Hair follicle dermal papilla cell (primary cell): ENCODE measurements around the gene ADAMTS5. TPM values are rescaled to one million over a fixed set of nuclear protein-coding genes. Genes with fewer than 3 reads are reported as not detected.

ENCODE experiments used
- small RNA-seq: library from RNA; depleted of rRNA; stranded (forward); fragments of <200 nt; gene quantifications from one replicate; pipeline ENCODE3, GENCODE V24; 2012
- total RNA-seq: library from RNA; depleted of rRNA; stranded (reverse); fragments of >200 nt; gene quantifications from 2 replicates; pipeline ENCODE4 v1.2.3, GENCODE V29; 2012

The ADAMTS5 gene
- total RNA-seq, result 49.8 and 51.8 TPM in 2 replicates

GRCh38 chr21:26967062-26967913 lies at the start of gene ADAMTS5:
TSS of gene ADAMTS5 (minus strand) at chr21:26967088. CDS start at chr21:26966391, 697 bp downstream.

Small RNAs within 50 kb of the gene (small RNA-seq; reads per million reads assigned to genes)
- gene MIR4759, result not detected

Other genes starting within 250 kb of the ADAMTS5 start
- gene ADAMTS1, start 121.7 kb downstream of the ADAMTS5 start, total RNA-seq, result 102 and 111 TPM in 2 replicates